ENCODE results near the gene ERCC2. TPM values are rescaled to one million over a fixed set of nuclear protein-coding genes. Genes with fewer than 3 reads are reported as not detected.
A peak's percentile ranks its signal among the peaks of the same experiment; 100 is the strongest.

The ERCC2 gene
- polyA plus RNA-seq, 6 donors from 2014 or later, result 4.7 to 8.0 (median 6.7) TPM

DNA sequence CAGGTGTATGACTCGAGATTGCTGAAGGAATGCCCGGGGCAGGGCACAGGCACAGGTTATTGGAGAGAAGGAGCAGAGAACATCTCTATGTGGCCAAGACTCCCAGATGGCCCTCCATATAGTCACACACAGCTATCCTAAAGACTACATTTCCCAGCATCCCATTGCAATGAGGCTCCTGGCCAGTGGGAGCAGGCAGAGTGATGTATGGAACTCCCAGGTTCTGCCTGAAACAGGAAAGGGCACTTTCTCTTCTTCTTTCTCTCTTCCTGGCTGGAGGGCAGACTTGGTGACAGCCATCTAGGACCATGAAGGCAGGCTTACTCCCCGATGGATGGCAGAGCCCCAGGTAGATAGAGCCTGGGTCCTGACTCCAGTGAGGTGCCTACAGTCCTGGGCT lies 21.0 kb upstream of the ERCC2 start:
- Mint-ChIP-seq H3K4me3 (no peak overlapping the region), H3K36me3 (no peaks in the 10 kb centered on the region), H3K9me3 (no peaks in the 10 kb centered on the region), H3K27ac (peak overlapping the region in 2 of 6 donors; percentile 12 to 65), H3K4me1 (peaks cover 2 to 9% (median 7%) of the 10 kb centered on the region in 3 donors), H3K27me3 (peaks cover 0 to 11% (median 10%) of the 10 kb centered on the region in 3 donors)
- ATAC-seq (ENCODE audit: low read depth in 2 of 2) (no peak), DNase-seq (no peak)

DNA sequence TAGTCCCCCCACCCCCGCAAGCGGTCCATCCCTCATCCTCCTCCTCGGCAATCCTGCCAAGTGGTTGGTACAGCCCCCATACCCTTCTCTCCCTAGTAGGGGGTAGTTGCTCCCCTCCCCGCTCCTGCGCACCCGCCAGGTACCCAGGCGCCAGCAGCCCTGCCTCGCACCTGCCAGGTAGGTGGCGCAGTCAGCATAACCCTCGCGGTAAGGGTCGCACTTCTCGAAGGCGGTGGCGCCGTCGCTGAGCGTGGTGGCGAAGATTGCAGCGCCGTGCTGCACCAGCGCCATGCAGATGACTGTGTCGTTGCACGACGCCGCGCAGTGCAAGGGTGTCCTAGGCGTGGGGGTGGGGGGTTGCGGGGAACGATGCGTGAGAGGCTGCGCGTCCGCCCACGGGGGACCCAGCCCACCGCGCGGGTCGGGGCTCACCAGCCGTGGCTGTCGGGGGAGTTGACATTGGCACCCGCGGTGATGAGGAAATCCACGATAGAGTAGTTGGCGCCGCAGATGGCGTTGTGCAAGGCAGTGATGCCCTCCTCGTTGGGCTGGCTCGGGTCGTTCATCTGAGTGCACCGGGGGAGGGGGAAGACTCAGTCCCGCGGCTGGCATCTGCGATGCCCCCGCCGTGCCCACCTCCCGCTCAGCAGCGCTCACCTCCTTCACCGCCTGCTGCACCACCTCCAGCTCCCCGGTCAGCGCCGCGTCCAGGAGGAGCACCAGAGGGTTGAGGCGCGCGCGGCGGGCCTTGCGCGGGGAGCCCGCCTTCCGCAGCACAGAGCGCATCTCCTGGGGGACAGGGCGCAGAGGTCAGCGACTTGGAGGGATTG lies 15.2 kb upstream of the ERCC2 start:
- DNase-seq, result no peak
- Mint-ChIP-seq H3K36me3 (no peaks in the 10 kb centered on the region), H3K9me3 (no peaks in the 10 kb centered on the region), H3K27ac (no peak overlapping the region), H3K4me3 (no peak overlapping the region), H3K27me3 (peaks cover 8 to 31% (median 19%) of the 10 kb centered on the region in 3 donors), H3K4me1 (peaks cover 0 to 10% (median 7%) of the 10 kb centered on the region in 3 donors)
- peak in 1 of 2 donors; percentile 30 for ATAC-seq (ENCODE audit: low read depth in 2 of 2)

DNA sequence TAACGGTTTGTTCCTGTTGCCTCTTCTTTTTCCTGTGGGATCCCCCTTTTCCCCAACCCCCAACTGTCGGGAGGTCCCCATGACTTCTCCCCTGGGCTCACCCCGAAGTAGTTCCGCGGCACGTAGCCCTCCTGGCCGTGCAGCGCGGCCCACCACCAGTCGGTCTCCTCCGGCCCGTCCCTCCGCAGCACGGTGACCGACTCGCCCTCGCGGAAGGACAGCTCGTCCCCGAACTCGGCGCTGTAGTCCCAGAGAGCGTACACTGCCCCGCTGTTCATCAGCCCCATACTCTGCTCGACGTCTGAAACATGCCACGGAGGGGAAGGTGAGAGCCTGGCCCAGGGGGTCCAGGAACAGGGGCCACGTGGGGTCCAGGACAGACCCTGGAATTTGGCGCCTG lies 12.1 kb upstream of the ERCC2 start:
- Mint-ChIP-seq H3K36me3 (no peaks in the 10 kb centered on the region), H3K27ac (peak overlapping the region in 1 of 6 donors; percentile 38), H3K27me3 (peaks cover 8 to 31% (median 19%) of the 10 kb centered on the region in 3 donors), H3K9me3 (no peaks in the 10 kb centered on the region), H3K4me3 (no peak overlapping the region), H3K4me1 (peaks cover 0 to 10% (median 7%) of the 10 kb centered on the region in 3 donors)
- ATAC-seq (ENCODE audit: low read depth in 2 of 2) (no peak), DNase-seq (no peak)

DNA sequence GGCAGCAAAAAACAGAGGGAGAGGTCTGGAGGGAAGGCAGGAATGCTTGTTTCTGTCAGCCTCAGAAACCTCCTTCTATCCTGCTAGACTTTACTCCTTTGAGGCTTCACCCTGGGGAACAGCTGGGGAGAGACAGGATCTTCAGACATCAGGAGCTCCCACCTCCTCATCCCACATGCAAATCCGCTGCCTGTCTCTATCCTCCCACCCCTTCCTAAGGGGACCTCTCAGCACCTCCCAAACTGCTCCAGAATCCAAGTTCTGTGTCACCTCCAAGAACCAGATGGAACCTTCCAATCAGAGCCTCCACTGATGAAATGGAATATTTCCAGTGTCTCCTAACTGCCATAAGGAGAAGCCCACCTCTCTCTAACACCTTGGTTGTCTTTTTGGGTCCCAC lies 9.7 kb upstream of the ERCC2 start:
- H3K36me3 Mint-ChIP-seq, result no peaks in the 10 kb centered on the region
- peaks cover 4 to 18% (median 7%) of the 10 kb centered on the region in 3 donors for H3K27me3 Mint-ChIP-seq
- no peak overlapping the region for H3K4me3 Mint-ChIP-seq
- ATAC-seq (ENCODE audit: low read depth in 2 of 2) (no peak), DNase-seq (no peak)
- peaks cover 0 to 3% (median 0%) of the 10 kb centered on the region in 3 donors for H3K4me1 Mint-ChIP-seq
- no peak overlapping the region for H3K27ac Mint-ChIP-seq
- H3K9me3 Mint-ChIP-seq, result no peaks in the 10 kb centered on the region

DNA sequence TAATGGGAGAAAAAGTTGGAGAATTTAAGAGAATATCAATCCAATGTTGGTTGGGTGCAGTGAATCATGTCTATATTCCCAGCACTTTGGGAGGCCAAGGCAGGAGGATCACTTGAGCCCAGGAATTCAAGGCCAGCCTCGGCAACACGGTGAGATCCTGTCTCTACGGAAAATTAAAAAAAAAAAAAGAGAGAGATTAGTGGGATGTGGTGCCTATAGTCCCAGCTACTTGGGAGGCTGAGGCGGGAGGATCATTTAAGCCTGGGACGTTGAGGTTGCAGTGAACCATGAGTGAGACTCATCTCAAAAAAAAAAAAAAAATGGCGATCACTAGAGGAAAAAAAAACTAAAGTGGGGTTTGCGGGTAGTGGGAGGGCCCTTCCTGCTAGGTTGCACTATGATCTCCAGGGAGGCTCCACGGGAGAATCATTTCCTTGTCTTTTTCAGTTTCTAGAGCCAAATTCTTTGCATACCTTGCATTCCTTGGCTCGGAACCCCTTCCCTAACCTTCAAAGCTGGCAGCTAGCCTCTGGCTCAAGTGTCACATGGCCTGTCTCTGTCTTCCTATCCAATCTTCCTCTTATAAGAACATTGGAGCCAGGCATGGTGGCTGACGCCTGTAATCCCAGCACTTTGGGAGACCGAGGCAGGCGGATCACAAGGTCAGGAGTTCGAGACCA lies 5.8 kb upstream of the ERCC2 start:
- Mint-ChIP-seq H3K27ac (peak overlapping the region in 1 of 6 donors; percentile 52), H3K4me1 (peaks cover 0 to 4% (median 0%) of the 10 kb centered on the region in 3 donors), H3K4me3 (peak overlapping the region in 1 of 8 donors; percentile 74), H3K36me3 (no peaks in the 10 kb centered on the region), H3K27me3 (peaks cover 0 to 9% (median 8%) of the 10 kb centered on the region in 3 donors), H3K9me3 (peaks cover 0 to 2% (median 0%) of the 10 kb centered on the region in 7 donors)
- ATAC-seq (ENCODE audit: low read depth in 2 of 2) (no peak), DNase-seq (no peak)

DNA sequence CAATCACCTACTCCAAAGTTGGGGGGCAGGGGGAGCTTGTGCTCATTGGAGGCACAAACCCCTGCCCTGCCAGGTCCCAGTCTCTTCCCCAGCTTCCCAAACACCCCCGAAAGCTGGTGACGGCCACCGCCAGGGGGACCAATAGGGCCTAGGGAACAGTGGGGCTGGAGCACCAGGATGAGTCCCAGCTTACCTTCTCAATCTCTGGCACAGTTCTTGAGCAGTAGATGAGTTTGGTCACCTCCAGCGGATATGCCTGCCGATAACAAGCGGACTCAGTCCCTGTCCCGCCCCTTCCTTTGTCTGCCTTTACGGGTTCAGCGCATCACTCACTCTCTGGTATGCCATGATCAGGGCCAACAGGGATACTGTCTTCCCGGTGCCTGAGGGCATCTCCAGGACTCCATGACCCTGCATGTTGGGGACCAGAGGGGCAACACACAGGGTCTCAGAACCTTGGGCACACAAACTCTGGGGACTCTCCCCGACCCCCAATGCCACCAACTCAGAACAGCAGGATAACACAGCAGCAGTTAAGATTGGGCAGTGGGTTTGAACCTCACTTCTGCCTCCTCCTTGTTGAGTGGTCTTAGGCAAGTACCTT lies 1.5 kb downstream of the ERCC2 start:
- Mint-ChIP-seq H3K4me3 (peak overlapping the region in 7 of 8 donors; percentile 19 to 97 (median 53)), H3K27me3 (no peaks in the 10 kb centered on the region), H3K36me3 (no peaks in the 10 kb centered on the region), H3K27ac (no peak overlapping the region), H3K9me3 (peaks cover 0 to 1% (median 0%) of the 10 kb centered on the region in 7 donors), H3K4me1 (peaks cover 10 to 24% (median 12%) of the 10 kb centered on the region in 3 donors)
- ATAC-seq (ENCODE audit: low read depth in 2 of 2) (no peak), DNase-seq (no peak)

DNA sequence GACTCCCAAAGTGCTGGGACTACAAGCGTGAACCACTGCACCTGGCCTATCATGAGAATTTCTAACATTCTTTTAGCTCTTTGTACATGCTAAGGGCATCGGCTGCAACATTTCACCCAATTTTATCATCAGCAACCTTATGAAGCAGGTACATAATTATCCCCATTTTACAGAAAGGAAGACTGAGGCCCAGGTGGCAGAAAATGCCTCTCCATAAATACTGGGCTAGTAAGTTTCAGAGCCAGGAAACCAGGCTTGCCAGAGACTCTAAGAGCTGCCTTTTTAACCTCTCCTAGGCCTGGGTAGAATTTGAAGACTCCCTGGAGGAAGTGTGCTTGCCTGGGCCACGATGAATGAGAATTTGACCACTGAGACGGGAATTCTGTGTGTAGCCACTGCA lies 2.2 kb downstream of the ERCC2 start:
- ATAC-seq (ENCODE audit: low read depth in 2 of 2) (no peak), DNase-seq (no peak)
- peaks cover 10 to 24% (median 12%) of the 10 kb centered on the region in 3 donors for H3K4me1 Mint-ChIP-seq
- H3K36me3 Mint-ChIP-seq, result no peaks in the 10 kb centered on the region
- H3K27ac Mint-ChIP-seq, result no peak overlapping the region
- peak overlapping the region in 4 of 8 donors; percentile 33 to 64 (median 49) for H3K4me3 Mint-ChIP-seq
- H3K9me3 Mint-ChIP-seq, result no peaks in the 10 kb centered on the region
- H3K27me3 Mint-ChIP-seq, result no peaks in the 10 kb centered on the region

DNA sequence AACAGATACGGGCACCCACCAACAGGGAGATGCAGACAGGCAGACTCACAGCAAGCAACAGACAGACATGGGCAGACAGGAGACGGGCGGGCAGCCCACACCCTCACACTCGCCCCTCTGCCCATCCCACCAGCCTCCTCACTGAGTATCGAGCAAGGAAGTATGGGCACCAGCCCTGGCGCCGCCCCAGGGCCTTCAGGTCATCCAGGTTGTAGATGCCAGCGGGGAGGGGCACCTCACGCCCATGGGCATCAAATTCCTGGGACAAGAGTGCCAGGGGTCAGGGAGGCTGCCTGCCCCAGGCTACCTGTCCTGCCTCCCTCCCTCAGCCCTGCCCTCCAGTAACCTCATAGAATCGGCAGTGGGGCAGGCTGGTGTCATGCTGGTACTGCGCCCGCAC lies 5.7 kb downstream of the ERCC2 start:
- Mint-ChIP-seq H3K27ac (no peak overlapping the region), H3K36me3 (no peaks in the 10 kb centered on the region), H3K27me3 (no peaks in the 10 kb centered on the region), H3K9me3 (no peaks in the 10 kb centered on the region), H3K4me3 (no peak overlapping the region), H3K4me1 (peaks cover 7 to 14% (median 8%) of the 10 kb centered on the region in 3 donors)
- ATAC-seq (ENCODE audit: low read depth in 2 of 2), result no peak
- no peak for DNase-seq

DNA sequence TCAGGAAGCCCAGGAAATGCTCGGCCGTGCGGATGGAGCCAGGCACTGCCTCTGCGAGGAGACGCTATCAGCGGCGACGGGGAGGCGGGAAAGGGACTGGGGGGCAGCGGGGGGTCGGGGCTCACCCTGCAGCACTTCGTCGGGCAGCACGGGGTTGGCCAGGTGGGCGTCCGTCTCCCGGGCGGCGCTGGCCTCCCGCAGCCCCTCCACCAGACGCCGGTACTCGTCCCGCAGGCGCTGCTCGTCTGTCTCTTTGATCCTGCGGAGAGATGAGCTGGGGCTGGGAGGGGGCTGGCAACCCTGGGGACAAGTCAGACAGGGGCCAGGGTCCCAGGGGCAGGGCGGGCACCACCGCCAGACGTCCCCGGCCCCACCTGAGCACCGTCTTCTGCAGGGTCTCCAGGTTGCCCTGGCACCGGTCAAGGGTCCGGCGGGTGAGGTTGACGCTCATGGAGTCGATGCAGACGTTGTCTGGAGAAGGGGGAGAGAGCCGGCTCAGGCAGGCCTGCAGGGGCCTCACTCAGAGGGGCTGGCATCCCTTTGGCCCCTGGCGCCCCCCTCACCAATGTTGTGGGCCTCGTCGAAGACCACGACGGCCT lies 6.4 kb downstream of the ERCC2 start:
- no peaks in the 10 kb centered on the region for H3K27me3 Mint-ChIP-seq
- no peak for ATAC-seq (ENCODE audit: low read depth in 2 of 2)
- H3K9me3 Mint-ChIP-seq, result no peaks in the 10 kb centered on the region
- H3K4me3 Mint-ChIP-seq, result no peak overlapping the region
- H3K27ac Mint-ChIP-seq, result no peak overlapping the region
- no peak for DNase-seq
- peaks cover 3 to 9% (median 7%) of the 10 kb centered on the region in 3 donors for H3K4me1 Mint-ChIP-seq
- H3K36me3 Mint-ChIP-seq, result peaks cover 0 to 6% of the 10 kb centered on the region in 2 donors

DNA sequence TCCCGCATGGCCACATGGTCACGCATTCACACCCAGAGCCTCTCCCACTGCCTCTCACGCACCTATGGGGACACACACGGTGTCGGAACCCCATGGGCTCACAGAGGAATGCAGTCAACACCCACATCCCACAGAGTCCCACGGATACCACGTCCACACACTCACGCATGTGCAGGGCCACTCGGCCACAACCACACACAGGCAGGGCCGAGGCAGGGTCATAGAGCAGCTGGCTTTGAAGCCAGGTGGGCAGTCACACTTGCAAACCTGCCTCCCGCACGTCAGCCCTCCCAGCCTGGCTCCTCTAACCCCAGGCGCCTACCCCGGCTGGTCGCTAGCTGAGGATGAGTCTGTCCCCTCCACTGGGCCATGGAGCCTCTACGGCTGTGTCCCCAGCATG lies 8.1 kb downstream of the ERCC2 start:
- no peaks in the 10 kb centered on the region for H3K9me3 Mint-ChIP-seq
- no peaks in the 10 kb centered on the region for H3K27me3 Mint-ChIP-seq
- DNase-seq, result no peak
- no peak overlapping the region for H3K27ac Mint-ChIP-seq
- H3K4me3 Mint-ChIP-seq, result no peak overlapping the region
- ATAC-seq (ENCODE audit: low read depth in 2 of 2), result no peak
- H3K4me1 Mint-ChIP-seq, result peaks cover 0 to 4% (median 0%) of the 10 kb centered on the region in 3 donors
- H3K36me3 Mint-ChIP-seq, result peaks cover 0 to 9% of the 10 kb centered on the region in 2 donors

DNA sequence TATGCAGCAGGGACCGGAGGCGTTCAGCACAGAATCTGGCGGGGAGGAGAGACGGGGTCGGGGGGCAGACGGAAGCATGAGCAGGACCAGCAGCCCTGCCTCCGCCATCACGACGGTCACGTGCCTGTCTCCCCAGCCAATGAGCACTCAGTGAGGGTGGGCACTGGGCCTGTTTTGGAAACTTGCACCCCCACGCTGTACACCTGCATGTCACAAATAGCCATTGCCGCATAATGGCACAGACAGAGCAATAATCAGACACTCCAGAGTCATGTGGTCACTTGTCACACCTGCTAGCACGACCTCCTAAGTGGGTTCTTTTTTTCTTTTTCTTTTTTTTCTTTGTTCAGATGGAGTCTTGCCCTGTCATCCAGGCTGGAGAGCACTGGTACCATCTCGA lies 8.8 kb downstream of the ERCC2 start:
- peak overlapping the region in 1 of 6 donors; percentile 36 for H3K27ac Mint-ChIP-seq
- H3K4me3 Mint-ChIP-seq, result no peak overlapping the region
- peaks cover 0 to 4% (median 0%) of the 10 kb centered on the region in 3 donors for H3K4me1 Mint-ChIP-seq
- no peak for DNase-seq
- ATAC-seq (ENCODE audit: low read depth in 2 of 2), result no peak
- H3K36me3 Mint-ChIP-seq, result peaks cover 0 to 9% of the 10 kb centered on the region in 2 donors
- H3K9me3 Mint-ChIP-seq, result no peaks in the 10 kb centered on the region
- no peaks in the 10 kb centered on the region for H3K27me3 Mint-ChIP-seq

DNA sequence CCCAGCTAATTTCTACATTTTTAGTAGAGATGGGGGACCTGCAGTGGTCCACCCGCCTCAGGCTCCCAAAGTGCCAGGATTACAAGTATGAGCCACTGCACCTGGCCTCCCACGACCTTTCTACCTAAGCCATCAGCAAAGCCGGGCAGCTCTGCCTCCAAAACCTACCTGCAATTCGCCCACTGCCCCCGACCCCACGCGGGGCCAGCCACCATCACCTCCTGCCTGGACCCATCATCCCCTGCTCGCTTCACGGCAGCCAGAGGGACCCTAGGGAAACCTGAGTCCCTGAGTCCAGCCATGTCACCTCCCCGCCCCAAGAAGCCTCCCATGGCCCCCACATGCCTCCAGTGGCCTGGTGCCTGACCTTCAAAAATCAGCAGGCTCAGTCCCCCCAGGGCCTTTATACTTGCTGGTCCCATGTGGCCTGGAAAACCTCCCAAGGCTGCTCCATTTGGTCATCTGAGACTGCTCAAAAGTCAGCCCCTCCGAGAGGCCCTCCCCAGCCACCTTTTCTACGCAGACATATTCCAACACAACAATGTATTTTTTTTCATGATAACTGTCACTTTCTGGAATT lies 12.1 kb downstream of the ERCC2 start:
- ATAC-seq (ENCODE audit: low read depth in 2 of 2) (no peak), DNase-seq (no peak)
- Mint-ChIP-seq H3K27ac (peak overlapping the region in 1 of 6 donors; percentile 60), H3K27me3 (no peaks in the 10 kb centered on the region), H3K9me3 (no peaks in the 10 kb centered on the region), H3K36me3 (peaks cover 4 to 9% of the 10 kb centered on the region in 2 donors), H3K4me3 (no peak overlapping the region), H3K4me1 (peaks cover 0 to 5% (median 4%) of the 10 kb centered on the region in 3 donors)

DNA sequence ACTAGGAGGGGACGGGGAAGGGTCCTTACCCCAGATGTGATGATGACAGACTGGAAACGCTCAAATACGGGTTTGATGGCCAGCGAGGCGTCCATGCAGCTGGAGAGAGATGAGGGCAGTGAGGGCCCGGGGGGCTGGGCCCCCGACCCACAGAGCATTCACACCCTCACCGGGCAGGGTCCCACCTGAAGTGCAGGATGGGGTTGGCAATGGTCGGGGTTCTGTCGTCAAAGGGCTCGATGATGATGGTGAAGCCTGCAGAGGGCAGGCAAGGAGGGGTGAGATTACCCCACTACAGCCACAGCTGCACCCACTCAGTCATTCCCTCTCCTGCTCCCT lies 13.0 kb downstream of the ERCC2 start:
- ATAC-seq (ENCODE audit: low read depth in 2 of 2) (no peak), DNase-seq (no peak)
- peak overlapping the region in 1 of 8 donors; percentile 66 for H3K4me3 Mint-ChIP-seq
- peaks cover 5 to 9% of the 10 kb centered on the region in 2 donors for H3K36me3 Mint-ChIP-seq
- no peaks in the 10 kb centered on the region for H3K9me3 Mint-ChIP-seq
- peaks cover 0 to 5% (median 4%) of the 10 kb centered on the region in 3 donors for H3K4me1 Mint-ChIP-seq
- H3K27me3 Mint-ChIP-seq, result no peaks in the 10 kb centered on the region
- H3K27ac Mint-ChIP-seq, result no peak overlapping the region
